ENCODE data around the gene SAC3D1. TPM values are rescaled to one million over a fixed set of nuclear protein-coding genes. Genes with fewer than 3 reads are reported as not detected.

The SAC3D1 gene
- total RNA-seq, 1 experiment from 2014 or later: 55.6 TPM

DNA sequence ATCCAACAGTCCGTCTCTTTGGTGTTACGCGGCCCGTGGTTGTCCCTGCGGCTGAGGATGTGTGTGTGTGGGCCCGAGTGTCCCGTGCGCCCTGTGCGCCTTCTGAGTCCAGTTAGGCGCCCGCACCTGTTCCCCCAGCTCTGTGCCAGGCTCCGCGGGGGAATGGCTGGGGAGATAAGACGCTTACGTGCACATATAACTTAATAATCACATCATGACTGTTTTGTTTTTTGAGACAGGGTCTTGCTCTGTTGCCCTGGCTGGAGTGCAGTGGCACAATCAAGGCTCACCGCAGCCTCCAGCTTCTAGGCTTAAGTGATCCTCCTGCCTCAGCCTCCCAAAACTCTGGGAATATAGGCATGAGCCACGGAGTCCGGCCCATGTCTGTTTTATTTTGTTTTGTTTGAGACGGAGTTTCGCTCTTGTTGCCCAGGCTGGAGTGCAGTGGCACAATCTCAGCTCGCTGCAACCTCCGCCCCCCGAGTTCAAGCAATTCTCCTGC, 26.2 kb upstream of the SAC3D1 start:
- POLR2A ChIA-PET: interaction anchor here (0.6 to 1.0 kb wide), 2 partner anchors 18 to 63 kb away, joined by 3 to 11 read pairs; partner anchors contain the start of gene BATF2
- TF ChIP-seq SIN3A (IDR thresholded peaks at IDR 0.05; ENCODE audit: borderline replicate concordance, insufficient read depth, low read depth, low read length) (no peak), POLR2AphosphoS5 (IDR thresholded peaks at IDR 0.05; ENCODE audit: low read depth, low read length) (no peak), TCF7L2 (IDR thresholded peaks at IDR 0.05; ENCODE audit: low read depth, low read length) (no peak)
- TF ChIP-seq, protein P1, sequence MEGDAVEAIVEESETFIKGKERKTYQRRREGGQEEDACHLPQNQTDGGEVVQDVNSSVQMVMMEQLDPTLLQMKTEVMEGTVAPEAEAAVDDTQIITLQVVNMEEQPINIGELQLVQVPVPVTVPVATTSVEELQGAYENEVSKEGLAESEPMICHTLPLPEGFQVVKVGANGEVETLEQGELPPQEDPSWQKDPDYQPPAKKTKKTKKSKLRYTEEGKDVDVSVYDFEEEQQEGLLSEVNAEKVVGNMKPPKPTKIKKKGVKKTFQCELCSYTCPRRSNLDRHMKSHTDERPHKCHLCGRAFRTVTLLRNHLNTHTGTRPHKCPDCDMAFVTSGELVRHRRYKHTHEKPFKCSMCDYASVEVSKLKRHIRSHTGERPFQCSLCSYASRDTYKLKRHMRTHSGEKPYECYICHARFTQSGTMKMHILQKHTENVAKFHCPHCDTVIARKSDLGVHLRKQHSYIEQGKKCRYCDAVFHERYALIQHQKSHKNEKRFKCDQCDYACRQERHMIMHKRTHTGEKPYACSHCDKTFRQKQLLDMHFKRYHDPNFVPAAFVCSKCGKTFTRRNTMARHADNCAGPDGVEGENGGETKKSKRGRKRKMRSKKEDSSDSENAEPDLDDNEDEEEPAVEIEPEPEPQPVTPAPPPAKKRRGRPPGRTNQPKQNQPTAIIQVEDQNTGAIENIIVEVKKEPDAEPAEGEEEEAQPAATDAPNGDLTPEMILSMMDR (IDR thresholded peaks at IDR 0.05): no peak
- TF ChIP-seq, protein P2, sequence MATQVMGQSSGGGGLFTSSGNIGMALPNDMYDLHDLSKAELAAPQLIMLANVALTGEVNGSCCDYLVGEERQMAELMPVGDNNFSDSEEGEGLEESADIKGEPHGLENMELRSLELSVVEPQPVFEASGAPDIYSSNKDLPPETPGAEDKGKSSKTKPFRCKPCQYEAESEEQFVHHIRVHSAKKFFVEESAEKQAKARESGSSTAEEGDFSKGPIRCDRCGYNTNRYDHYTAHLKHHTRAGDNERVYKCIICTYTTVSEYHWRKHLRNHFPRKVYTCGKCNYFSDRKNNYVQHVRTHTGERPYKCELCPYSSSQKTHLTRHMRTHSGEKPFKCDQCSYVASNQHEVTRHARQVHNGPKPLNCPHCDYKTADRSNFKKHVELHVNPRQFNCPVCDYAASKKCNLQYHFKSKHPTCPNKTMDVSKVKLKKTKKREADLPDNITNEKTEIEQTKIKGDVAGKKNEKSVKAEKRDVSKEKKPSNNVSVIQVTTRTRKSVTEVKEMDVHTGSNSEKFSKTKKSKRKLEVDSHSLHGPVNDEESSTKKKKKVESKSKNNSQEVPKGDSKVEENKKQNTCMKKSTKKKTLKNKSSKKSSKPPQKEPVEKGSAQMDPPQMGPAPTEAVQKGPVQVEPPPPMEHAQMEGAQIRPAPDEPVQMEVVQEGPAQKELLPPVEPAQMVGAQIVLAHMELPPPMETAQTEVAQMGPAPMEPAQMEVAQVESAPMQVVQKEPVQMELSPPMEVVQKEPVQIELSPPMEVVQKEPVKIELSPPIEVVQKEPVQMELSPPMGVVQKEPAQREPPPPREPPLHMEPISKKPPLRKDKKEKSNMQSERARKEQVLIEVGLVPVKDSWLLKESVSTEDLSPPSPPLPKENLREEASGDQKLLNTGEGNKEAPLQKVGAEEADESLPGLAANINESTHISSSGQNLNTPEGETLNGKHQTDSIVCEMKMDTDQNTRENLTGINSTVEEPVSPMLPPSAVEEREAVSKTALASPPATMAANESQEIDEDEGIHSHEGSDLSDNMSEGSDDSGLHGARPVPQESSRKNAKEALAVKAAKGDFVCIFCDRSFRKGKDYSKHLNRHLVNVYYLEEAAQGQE (IDR thresholded peaks at IDR 0.05; ENCODE audit: insufficient read depth in 1 of 2, low read depth in 2 of 2, low read length in 1 of 2): no peak
- CTCF ChIA-PET: interaction anchor here (0.8 to 1.0 kb wide), 3 partner anchors 18 to 37 kb away, joined by 3 to 6 read pairs (median 5); partner anchors contain the start of gene BATF2
- Histone ChIP-seq H3K4me3 (ENCODE audit: low read depth in 2 of 2, low read length in 2 of 2) (peak overlapping the region; percentile 70 to 81), H3K9me3 (ENCODE audit: control insufficient read depth, insufficient read depth, low read depth, low read length) (no peaks in the 10 kb centered on the region), H3K36me3 (ENCODE audit: control insufficient read depth, insufficient read depth, low read length) (no peaks in the 10 kb centered on the region), H3K27me3 (ENCODE audit: control insufficient read depth, insufficient read depth, low read length) (no peaks in the 10 kb centered on the region), H3K27ac (ENCODE audit: low read length) (peak overlapping the region; percentile 92), H3K4me1 (ENCODE audit: control insufficient read depth, insufficient read depth, low read length) (peaks cover 7% of the 10 kb centered on the region; the same call in 1 of the 2 replicates)
- ATAC-seq: peak; percentile 24; the same call in 1 of the 2 replicates
- in situ Hi-C loops (cut with HindIII; ENCODE audit: low pct_unique_long_range_greater_than_20kb, low sequenced_read_pairs): no loop called here
- BruUV-seq (replicated peaks): no TSS peak
- intact Hi-C loops (cut with micrococcal nuclease; ENCODE audit: unreplicated experiment): no loop called here
- DNase-seq (ENCODE audit: low read depth, low spot score): no peak

DNA sequence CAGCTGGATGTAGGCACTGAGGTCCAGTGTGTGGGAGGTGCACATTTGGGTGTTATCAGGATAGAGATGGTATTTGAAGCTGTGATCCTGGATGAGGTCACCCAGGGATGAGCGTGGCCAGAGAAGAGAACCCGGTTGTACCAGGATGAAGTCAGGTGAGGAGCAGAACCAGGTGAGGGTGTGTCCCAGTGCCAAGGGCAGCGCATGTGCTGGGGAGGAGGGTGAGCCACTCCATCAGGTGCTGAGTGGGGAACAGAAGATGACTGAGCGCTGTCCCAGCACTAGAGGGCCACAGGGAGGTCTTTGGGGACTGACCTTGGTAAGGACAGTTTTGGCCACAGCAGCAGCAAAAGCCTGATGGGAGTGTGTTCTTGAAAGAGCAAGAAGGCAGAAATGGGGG, 24.3 kb upstream of the SAC3D1 start:
- Histone ChIP-seq H3K4me3 (ENCODE audit: low read depth in 2 of 2, low read length in 2 of 2) (no peak overlapping the region), H3K36me3 (ENCODE audit: control insufficient read depth, insufficient read depth, low read length) (no peaks in the 10 kb centered on the region), H3K9me3 (ENCODE audit: control insufficient read depth, insufficient read depth, low read depth, low read length) (no peaks in the 10 kb centered on the region), H3K27me3 (ENCODE audit: control insufficient read depth, insufficient read depth, low read length) (no peaks in the 10 kb centered on the region), H3K4me1 (ENCODE audit: control insufficient read depth, insufficient read depth, low read length) (peaks cover 7% of the 10 kb centered on the region; the same call in 1 of the 2 replicates), H3K27ac (ENCODE audit: low read length) (no peak overlapping the region)
- intact Hi-C loops (cut with micrococcal nuclease; ENCODE audit: unreplicated experiment): no loop called here
- BruUV-seq (replicated peaks): no TSS peak
- in situ Hi-C loops (cut with HindIII; ENCODE audit: low pct_unique_long_range_greater_than_20kb, low sequenced_read_pairs): no loop called here
- ChIA-PET CTCF (no interaction called here), POLR2A (no interaction called here)
- no peak for DNase-seq (ENCODE audit: low read depth, low spot score)
- TF ChIP-seq, protein P1 (IDR thresholded peaks at IDR 0.05): no peak
- TF ChIP-seq, protein P2 (IDR thresholded peaks at IDR 0.05; ENCODE audit: insufficient read depth in 1 of 2, low read depth in 2 of 2, low read length in 1 of 2): no peak
- TF ChIP-seq SIN3A (IDR thresholded peaks at IDR 0.05; ENCODE audit: borderline replicate concordance, insufficient read depth, low read depth, low read length): no peak
- TF ChIP-seq TCF7L2 (IDR thresholded peaks at IDR 0.05; ENCODE audit: low read depth, low read length): no peak
- no peak for TF ChIP-seq POLR2AphosphoS5 (IDR thresholded peaks at IDR 0.05; ENCODE audit: low read depth, low read length)
- ATAC-seq: no peak

Measured in Panc1 (cell line).